Measurements from ENCODE around the gene PRR5L.

Gene PRR5L

GRCh38 chr11:36358436-36358835 is 62.3 kb downstream of the PRR5L start:
- H3K9me2 ChIP-seq (replicated peaks; ENCODE audit: control insufficient read depth, low read length), result no peaks in the 10 kb centered on the region
- H3K9me3 ChIP-seq (ENCODE audit: control insufficient read depth, insufficient read depth, low read length), result no peaks in the 10 kb centered on the region
- H3K79me2 ChIP-seq (ENCODE audit: control insufficient read depth, low read length), result no peaks in the 10 kb centered on the region
- TF ChIP-seq CTCF (IDR thresholded peaks at IDR 0.05; ENCODE audit: low read depth, low read length, poor library complexity, severe bottlenecking) (no peak), EZH2phosphoT487 (IDR thresholded peaks at IDR 0.05; ENCODE audit: borderline replicate concordance, low read length) (no peak)
- no peaks in the 10 kb centered on the region for H4K20me1 ChIP-seq (ENCODE audit: control insufficient read depth, insufficient read depth, low read depth, low read length)
- no peak overlapping the region for H3K4me2 ChIP-seq (ENCODE audit: low read length)
- H3F3A ChIP-seq (ENCODE audit: control insufficient read depth, insufficient read depth), result no peaks in the 10 kb centered on the region
- peaks cover 22% of the 10 kb centered on the region for H3K27me3 ChIP-seq (ENCODE audit: control insufficient read depth, low read length)
- H3K4me3 ChIP-seq (ENCODE audit: low read length), result no peak overlapping the region
- no peaks in the 10 kb centered on the region for H3K36me3 ChIP-seq (ENCODE audit: control insufficient read depth, low read length)
- H3K4me1 ChIP-seq (ENCODE audit: control insufficient read depth, low read length), result peaks cover 8% of the 10 kb centered on the region
- no peak overlapping the region for H3K27ac ChIP-seq (ENCODE audit: low read depth, low read length)

GRCh38 chr11:36360318-36360717 is 64.2 kb downstream of the PRR5L start:
- Histone ChIP-seq H3K9me2 (replicated peaks; ENCODE audit: control insufficient read depth, low read length) (no peaks in the 10 kb centered on the region), H3K27ac (ENCODE audit: low read depth, low read length) (no peak overlapping the region), H3K9me3 (ENCODE audit: control insufficient read depth, insufficient read depth, low read length) (no peaks in the 10 kb centered on the region), H3K27me3 (ENCODE audit: control insufficient read depth, low read length) (peaks cover 24% of the 10 kb centered on the region), H3F3A (ENCODE audit: control insufficient read depth, insufficient read depth) (no peaks in the 10 kb centered on the region), H4K20me1 (ENCODE audit: control insufficient read depth, insufficient read depth, low read depth, low read length) (no peaks in the 10 kb centered on the region), H3K79me2 (ENCODE audit: control insufficient read depth, low read length) (no peaks in the 10 kb centered on the region), H3K4me1 (ENCODE audit: control insufficient read depth, low read length) (peaks cover 8% of the 10 kb centered on the region), H3K4me3 (ENCODE audit: low read length) (no peak overlapping the region), H3K4me2 (ENCODE audit: low read length) (no peak overlapping the region), H3K36me3 (ENCODE audit: control insufficient read depth, low read length) (no peaks in the 10 kb centered on the region)
- TF ChIP-seq EZH2phosphoT487 (IDR thresholded peaks at IDR 0.05; ENCODE audit: borderline replicate concordance, low read length), result no peak
- no peak for TF ChIP-seq CTCF (IDR thresholded peaks at IDR 0.05; ENCODE audit: low read depth, low read length, poor library complexity, severe bottlenecking)

GRCh38 chr11:36360826-36361415 is 64.8 kb downstream of the PRR5L start:
- no peaks in the 10 kb centered on the region for H3K9me2 ChIP-seq (replicated peaks; ENCODE audit: control insufficient read depth, low read length)
- H3K27ac ChIP-seq (ENCODE audit: low read depth, low read length), result no peak overlapping the region
- H3K9me3 ChIP-seq (ENCODE audit: control insufficient read depth, insufficient read depth, low read length), result no peaks in the 10 kb centered on the region
- H3F3A ChIP-seq (ENCODE audit: control insufficient read depth, insufficient read depth), result no peaks in the 10 kb centered on the region
- peaks cover 24% of the 10 kb centered on the region for H3K27me3 ChIP-seq (ENCODE audit: control insufficient read depth, low read length)
- no peaks in the 10 kb centered on the region for H3K36me3 ChIP-seq (ENCODE audit: control insufficient read depth, low read length)
- no peak overlapping the region for H3K4me3 ChIP-seq (ENCODE audit: low read length)
- H3K4me2 ChIP-seq (ENCODE audit: low read length), result no peak overlapping the region
- H4K20me1 ChIP-seq (ENCODE audit: control insufficient read depth, insufficient read depth, low read depth, low read length), result no peaks in the 10 kb centered on the region
- H3K4me1 ChIP-seq (ENCODE audit: control insufficient read depth, low read length), result peaks cover 8% of the 10 kb centered on the region
- TF ChIP-seq CTCF (IDR thresholded peaks at IDR 0.05; ENCODE audit: low read depth, low read length, poor library complexity, severe bottlenecking), result no peak
- no peak for TF ChIP-seq EZH2phosphoT487 (IDR thresholded peaks at IDR 0.05; ENCODE audit: borderline replicate concordance, low read length)
- H3K79me2 ChIP-seq (ENCODE audit: control insufficient read depth, low read length), result no peaks in the 10 kb centered on the region
